ENCODE data around the gene P2RY11. TPM values are rescaled to one million over a fixed set of nuclear protein-coding genes. Genes with fewer than 3 reads are reported as not detected.

P2RY11 gene
- total and polyA plus RNA-seq, 2 experiments from 2014 or later = 4.0 to 4.3 TPM

DNA sequence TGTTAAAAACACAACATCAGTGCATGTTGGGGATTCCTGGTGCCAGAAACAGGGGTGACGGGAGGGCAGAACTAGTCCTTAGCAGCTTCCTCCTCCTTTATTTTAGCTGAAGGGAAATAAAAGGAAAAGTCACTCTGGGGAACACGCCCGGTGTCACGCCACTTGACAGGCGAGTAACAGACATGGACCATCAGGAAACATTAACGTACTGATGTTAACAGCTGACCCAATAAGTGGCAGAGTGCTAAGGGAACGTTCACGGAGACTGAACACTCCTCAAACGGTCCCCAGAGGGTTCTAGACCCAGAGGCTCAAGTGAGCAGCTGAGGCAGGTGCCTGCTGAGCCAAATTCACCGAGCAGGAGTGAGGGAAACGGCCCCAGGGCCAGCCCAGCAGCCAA lies 22.1 kb downstream of the P2RY11 start:
- Histone ChIP-seq H3K4me2 (no peak overlapping the region), H3K4me3 (no peak overlapping the region), H3K4me1 (ENCODE audit: insufficient read depth) (no peaks in the 10 kb centered on the region), H2AFZ (no peak overlapping the region), H3K27me3 (ENCODE audit: insufficient read depth) (no peaks in the 10 kb centered on the region), H4K20me1 (replicated peaks; ENCODE audit: insufficient read depth) (peaks cover 3% of the 10 kb centered on the region; the same call in 1 of the 2 replicates), H3K79me2 (replicated peaks; ENCODE audit: insufficient read depth) (no peaks in the 10 kb centered on the region), H3F3A (replicated peaks; ENCODE audit: low read depth) (0 out of 2 replicates have a peak, but pooled peaks cover 7% of the 10 kb centered on the region), H3K27ac (ENCODE audit: low read depth) (no peak overlapping the region), H3K36me3 (ENCODE audit: insufficient read depth) (peaks cover 18% of the 10 kb centered on the region), H3K9me2 (ENCODE audit: insufficient read depth) (no peaks in the 10 kb centered on the region)
- no peak overlapping the region for H3K4me3 Mint-ChIP-seq
- H3K36me3 Mint-ChIP-seq (ENCODE audit: low read depth) = peaks cover 58% of the 10 kb centered on the region
- DNase-seq (ENCODE audit: low spot score) (no peak), ATAC-seq (no peak)
- no peaks in the 10 kb centered on the region for H3K4me1 Mint-ChIP-seq
- no peak overlapping the region for H3K27ac Mint-ChIP-seq
- TF ChIP-seq, protein P1, sequence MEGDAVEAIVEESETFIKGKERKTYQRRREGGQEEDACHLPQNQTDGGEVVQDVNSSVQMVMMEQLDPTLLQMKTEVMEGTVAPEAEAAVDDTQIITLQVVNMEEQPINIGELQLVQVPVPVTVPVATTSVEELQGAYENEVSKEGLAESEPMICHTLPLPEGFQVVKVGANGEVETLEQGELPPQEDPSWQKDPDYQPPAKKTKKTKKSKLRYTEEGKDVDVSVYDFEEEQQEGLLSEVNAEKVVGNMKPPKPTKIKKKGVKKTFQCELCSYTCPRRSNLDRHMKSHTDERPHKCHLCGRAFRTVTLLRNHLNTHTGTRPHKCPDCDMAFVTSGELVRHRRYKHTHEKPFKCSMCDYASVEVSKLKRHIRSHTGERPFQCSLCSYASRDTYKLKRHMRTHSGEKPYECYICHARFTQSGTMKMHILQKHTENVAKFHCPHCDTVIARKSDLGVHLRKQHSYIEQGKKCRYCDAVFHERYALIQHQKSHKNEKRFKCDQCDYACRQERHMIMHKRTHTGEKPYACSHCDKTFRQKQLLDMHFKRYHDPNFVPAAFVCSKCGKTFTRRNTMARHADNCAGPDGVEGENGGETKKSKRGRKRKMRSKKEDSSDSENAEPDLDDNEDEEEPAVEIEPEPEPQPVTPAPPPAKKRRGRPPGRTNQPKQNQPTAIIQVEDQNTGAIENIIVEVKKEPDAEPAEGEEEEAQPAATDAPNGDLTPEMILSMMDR (conservative IDR thresholded peaks at IDR 0.05; ENCODE audit: low read depth in 2 of 2) = no peak
- no peak for TF ChIP-seq CREB1 (CRISPR knock-in tag; IDR thresholded peaks at IDR 0.05; ENCODE audit: low read depth)
- TF ChIP-seq NANOG (IDR thresholded peaks at IDR 0.05; ENCODE audit: borderline replicate concordance) = no peak
- TF ChIP-seq POLR2AphosphoS5 (IDR thresholded peaks at IDR 0.05; ENCODE audit: low read depth) = no peak
- TF ChIP-seq, protein P2, sequence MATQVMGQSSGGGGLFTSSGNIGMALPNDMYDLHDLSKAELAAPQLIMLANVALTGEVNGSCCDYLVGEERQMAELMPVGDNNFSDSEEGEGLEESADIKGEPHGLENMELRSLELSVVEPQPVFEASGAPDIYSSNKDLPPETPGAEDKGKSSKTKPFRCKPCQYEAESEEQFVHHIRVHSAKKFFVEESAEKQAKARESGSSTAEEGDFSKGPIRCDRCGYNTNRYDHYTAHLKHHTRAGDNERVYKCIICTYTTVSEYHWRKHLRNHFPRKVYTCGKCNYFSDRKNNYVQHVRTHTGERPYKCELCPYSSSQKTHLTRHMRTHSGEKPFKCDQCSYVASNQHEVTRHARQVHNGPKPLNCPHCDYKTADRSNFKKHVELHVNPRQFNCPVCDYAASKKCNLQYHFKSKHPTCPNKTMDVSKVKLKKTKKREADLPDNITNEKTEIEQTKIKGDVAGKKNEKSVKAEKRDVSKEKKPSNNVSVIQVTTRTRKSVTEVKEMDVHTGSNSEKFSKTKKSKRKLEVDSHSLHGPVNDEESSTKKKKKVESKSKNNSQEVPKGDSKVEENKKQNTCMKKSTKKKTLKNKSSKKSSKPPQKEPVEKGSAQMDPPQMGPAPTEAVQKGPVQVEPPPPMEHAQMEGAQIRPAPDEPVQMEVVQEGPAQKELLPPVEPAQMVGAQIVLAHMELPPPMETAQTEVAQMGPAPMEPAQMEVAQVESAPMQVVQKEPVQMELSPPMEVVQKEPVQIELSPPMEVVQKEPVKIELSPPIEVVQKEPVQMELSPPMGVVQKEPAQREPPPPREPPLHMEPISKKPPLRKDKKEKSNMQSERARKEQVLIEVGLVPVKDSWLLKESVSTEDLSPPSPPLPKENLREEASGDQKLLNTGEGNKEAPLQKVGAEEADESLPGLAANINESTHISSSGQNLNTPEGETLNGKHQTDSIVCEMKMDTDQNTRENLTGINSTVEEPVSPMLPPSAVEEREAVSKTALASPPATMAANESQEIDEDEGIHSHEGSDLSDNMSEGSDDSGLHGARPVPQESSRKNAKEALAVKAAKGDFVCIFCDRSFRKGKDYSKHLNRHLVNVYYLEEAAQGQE (IDR thresholded peaks at IDR 0.05; ENCODE audit: unreplicated experiment) = no peak
- TF ChIP-seq, protein P3, sequence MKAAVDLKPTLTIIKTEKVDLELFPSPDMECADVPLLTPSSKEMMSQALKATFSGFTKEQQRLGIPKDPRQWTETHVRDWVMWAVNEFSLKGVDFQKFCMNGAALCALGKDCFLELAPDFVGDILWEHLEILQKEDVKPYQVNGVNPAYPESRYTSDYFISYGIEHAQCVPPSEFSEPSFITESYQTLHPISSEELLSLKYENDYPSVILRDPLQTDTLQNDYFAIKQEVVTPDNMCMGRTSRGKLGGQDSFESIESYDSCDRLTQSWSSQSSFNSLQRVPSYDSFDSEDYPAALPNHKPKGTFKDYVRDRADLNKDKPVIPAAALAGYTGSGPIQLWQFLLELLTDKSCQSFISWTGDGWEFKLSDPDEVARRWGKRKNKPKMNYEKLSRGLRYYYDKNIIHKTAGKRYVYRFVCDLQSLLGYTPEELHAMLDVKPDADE (IDR thresholded peaks at IDR 0.05) = no peak
- TF ChIP-seq ZNF462 (CRISPR knock-in tag; IDR thresholded peaks at IDR 0.05) = no peak
- TF ChIP-seq JUNB (IDR thresholded peaks at IDR 0.05; ENCODE audit: unreplicated experiment) = no peak
- no peak for TF ChIP-seq ZNF114 (CRISPR knock-in tag; IDR thresholded peaks at IDR 0.05)
- TF ChIP-seq EZH2 (IDR thresholded peaks at IDR 0.05; ENCODE audit: low read depth, unreplicated experiment) = no peak
- TF ChIP-seq ZNF331 (CRISPR knock-in tag; IDR thresholded peaks at IDR 0.05; ENCODE audit: low read depth) = no peak
- peaks cover 9% of the 10 kb centered on the region for H3K27me3 Mint-ChIP-seq (ENCODE audit: insufficient read depth, low read depth, poor library complexity)
- H3K9me3 Mint-ChIP-seq = no peaks in the 10 kb centered on the region
